ENCODE measurements around the gene COQ8A.

COQ8A gene

GRCh38 chr1:226974544-226975258 is 34.6 kb downstream of the COQ8A start:
- DNase-seq, result no peak

- DNase-seq, result no peak
Observed at GRCh38 chr1:226975259-226976250, 35.5 kb downstream of the COQ8A start.

- DNase-seq, result no peak
Observed at GRCh38 chr1:226976276-226976977, 36.3 kb downstream of the COQ8A start.

- no peak for DNase-seq
Observed at GRCh38 chr1:226976978-226977642, 37.0 kb downstream of the COQ8A start.

GRCh38 chr1:226977643-226978431 is 37.7 kb downstream of the COQ8A start:
- DNase-seq, result no peak

GRCh38 chr1:226978432-226979114 is 38.5 kb downstream of the COQ8A start:
- DNase-seq, result no peak

- DNase-seq, result no peak
Observed at GRCh38 chr1:226979115-226979516, 39.0 kb downstream of the COQ8A start.

GRCh38 chr1:226979517-226980121 is 39.5 kb downstream of the COQ8A start:
- DNase-seq, result no peak

GRCh38 chr1:226980122-226980560 is 40.0 kb downstream of the COQ8A start:
- DNase-seq, result no peak

- no peak for DNase-seq
Observed at GRCh38 chr1:226980565-226981385, 40.7 kb downstream of the COQ8A start.

GRCh38 chr1:226981386-226981817 is 41.3 kb downstream of the COQ8A start:
- no peak for DNase-seq

GRCh38 chr1:226981838-226982237 is 41.7 kb downstream of the COQ8A start:
- no peak for DNase-seq

GRCh38 chr1:226982451-226983177 is 42.5 kb downstream of the COQ8A start:
- no peak for DNase-seq

- no peak for DNase-seq
Observed at GRCh38 chr1:226983247-226983991, 43.3 kb downstream of the COQ8A start.

GRCh38 chr1:226983992-226984364 is 43.9 kb downstream of the COQ8A start:
- DNase-seq, result no peak

GRCh38 chr1:226984521-226985238 is 44.6 kb downstream of the COQ8A start:
- DNase-seq, result no peak

- no peak for DNase-seq
Observed at GRCh38 chr1:226985239-226985838, 45.2 kb downstream of the COQ8A start.

All from fibroblast of upper back skin (primary cell).